ENCODE measurements around the gene USF1. TPM values are rescaled to one million over a fixed set of nuclear protein-coding genes. Genes with fewer than 3 reads are reported as not detected.

USF1 gene
- total and polyA plus RNA-seq, 4 donors, result 19.2 to 43.5 (median 27.2) TPM

DNA sequence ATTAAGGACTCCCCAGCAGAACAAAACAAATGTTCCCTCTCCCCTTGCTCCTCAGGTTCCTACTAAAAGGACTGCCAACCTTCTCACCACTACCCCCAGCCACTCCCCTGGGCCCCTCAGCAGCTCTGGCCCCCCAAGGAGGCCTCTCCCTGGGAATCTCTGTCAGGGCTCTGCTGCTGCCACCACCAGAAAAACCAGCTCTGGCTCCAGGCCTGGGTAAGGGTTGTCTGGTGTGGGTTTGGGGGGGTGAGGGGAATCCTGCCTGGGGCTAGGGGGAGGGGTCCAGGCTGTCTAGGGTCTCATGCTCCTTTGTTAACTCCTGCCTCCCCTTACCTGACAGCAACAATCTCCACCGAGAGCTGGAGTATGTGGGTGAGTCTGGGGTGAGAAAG is 38.8 kb upstream of the USF1 start:
- Histone ChIP-seq H3K27me3 (ENCODE audit: control insufficient read depth in 4 of 4, insufficient read depth in 4 of 4, low read length in 3 of 4) (no peaks in the 10 kb centered on the region), H3K9ac (ENCODE audit: low read depth in 1 of 2, low read length in 2 of 2) (no peak overlapping the region), H3K36me3 (ENCODE audit: control insufficient read depth in 4 of 4, insufficient read depth in 3 of 4, low read depth in 1 of 4, low read length in 3 of 4) (no peaks in the 10 kb centered on the region), H3K9me3 (ENCODE audit: control insufficient read depth in 4 of 4, low read length in 3 of 4) (no peaks in the 10 kb centered on the region), H3K4me1 (ENCODE audit: control insufficient read depth in 4 of 4, insufficient read depth in 4 of 4, low read length in 3 of 4) (peaks cover 0 to 1% (median 0%) of the 10 kb centered on the region in 4 donors), H3K27ac (ENCODE audit: low read depth in 1 of 2, low read length in 2 of 2) (no peak overlapping the region), H3K4me3 (ENCODE audit: low read depth in 1 of 3, low read length in 3 of 3) (no peak overlapping the region)
- TF ChIP-seq, protein P1, sequence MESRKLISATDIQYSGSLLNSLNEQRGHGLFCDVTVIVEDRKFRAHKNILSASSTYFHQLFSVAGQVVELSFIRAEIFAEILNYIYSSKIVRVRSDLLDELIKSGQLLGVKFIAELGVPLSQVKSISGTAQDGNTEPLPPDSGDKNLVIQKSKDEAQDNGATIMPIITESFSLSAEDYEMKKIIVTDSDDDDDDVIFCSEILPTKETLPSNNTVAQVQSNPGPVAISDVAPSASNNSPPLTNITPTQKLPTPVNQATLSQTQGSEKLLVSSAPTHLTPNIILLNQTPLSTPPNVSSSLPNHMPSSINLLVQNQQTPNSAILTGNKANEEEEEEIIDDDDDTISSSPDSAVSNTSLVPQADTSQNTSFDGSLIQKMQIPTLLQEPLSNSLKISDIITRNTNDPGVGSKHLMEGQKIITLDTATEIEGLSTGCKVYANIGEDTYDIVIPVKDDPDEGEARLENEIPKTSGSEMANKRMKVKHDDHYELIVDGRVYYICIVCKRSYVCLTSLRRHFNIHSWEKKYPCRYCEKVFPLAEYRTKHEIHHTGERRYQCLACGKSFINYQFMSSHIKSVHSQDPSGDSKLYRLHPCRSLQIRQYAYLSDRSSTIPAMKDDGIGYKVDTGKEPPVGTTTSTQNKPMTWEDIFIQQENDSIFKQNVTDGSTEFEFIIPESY (IDR thresholded peaks at IDR 0.05), result no peak
- TF ChIP-seq GABPA (IDR thresholded peaks at IDR 0.05 in 1 of 2, conservative IDR thresholded peaks at IDR 0.05 in 1 of 2) (no peak), JUND (IDR thresholded peaks at IDR 0.05) (no peak), NR2F2 (IDR thresholded peaks at IDR 0.05) (no peak), EGR1 (IDR thresholded peaks at IDR 0.05; ENCODE audit: low read depth in 2 of 2) (no peak), HNF4A (conservative IDR thresholded peaks at IDR 0.05) (no peak), RXRA (IDR thresholded peaks at IDR 0.05) (no peak), RAD21 (IDR thresholded peaks at IDR 0.05) (no peak), YY1 (IDR thresholded peaks at IDR 0.05) (no peak), HNF4G (IDR thresholded peaks at IDR 0.05) (no peak), TAF1 (conservative IDR thresholded peaks at IDR 0.05) (no peak), FOXA2 (IDR thresholded peaks at IDR 0.05) (no peak), SP1 (IDR thresholded peaks at IDR 0.05) (no peak), FOXA1 (IDR thresholded peaks at IDR 0.05) (no peak)
- TF ChIP-seq, protein P2, sequence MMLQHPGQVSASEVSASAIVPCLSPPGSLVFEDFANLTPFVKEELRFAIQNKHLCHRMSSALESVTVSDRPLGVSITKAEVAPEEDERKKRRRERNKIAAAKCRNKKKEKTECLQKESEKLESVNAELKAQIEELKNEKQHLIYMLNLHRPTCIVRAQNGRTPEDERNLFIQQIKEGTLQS (IDR thresholded peaks at IDR 0.05), result no peak
- TF ChIP-seq, protein P3, sequence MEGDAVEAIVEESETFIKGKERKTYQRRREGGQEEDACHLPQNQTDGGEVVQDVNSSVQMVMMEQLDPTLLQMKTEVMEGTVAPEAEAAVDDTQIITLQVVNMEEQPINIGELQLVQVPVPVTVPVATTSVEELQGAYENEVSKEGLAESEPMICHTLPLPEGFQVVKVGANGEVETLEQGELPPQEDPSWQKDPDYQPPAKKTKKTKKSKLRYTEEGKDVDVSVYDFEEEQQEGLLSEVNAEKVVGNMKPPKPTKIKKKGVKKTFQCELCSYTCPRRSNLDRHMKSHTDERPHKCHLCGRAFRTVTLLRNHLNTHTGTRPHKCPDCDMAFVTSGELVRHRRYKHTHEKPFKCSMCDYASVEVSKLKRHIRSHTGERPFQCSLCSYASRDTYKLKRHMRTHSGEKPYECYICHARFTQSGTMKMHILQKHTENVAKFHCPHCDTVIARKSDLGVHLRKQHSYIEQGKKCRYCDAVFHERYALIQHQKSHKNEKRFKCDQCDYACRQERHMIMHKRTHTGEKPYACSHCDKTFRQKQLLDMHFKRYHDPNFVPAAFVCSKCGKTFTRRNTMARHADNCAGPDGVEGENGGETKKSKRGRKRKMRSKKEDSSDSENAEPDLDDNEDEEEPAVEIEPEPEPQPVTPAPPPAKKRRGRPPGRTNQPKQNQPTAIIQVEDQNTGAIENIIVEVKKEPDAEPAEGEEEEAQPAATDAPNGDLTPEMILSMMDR (IDR thresholded peaks at IDR 0.05; ENCODE audit: low read depth, low read length, missing input control), result no peak
- TF ChIP-seq, protein P4, sequence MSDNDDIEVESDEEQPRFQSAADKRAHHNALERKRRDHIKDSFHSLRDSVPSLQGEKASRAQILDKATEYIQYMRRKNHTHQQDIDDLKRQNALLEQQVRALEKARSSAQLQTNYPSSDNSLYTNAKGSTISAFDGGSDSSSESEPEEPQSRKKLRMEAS (IDR thresholded peaks at IDR 0.05), result no peak
- DNase-seq (ENCODE audit: low spot score), result no peak
- WGBS, result 100% methylated on average over 1 of the region's 1 CpG

GRCh38 chr1:161083748-161084596 is 38.2 kb upstream of the USF1 start:
- no peak overlapping the region for H3K4me3 ChIP-seq (ENCODE audit: low read depth in 1 of 3, low read length in 3 of 3)
- no peak overlapping the region for H3K27ac ChIP-seq (ENCODE audit: low read depth in 1 of 2, low read length in 2 of 2)
- DNase-seq (ENCODE audit: low spot score), result no peak
- no peaks in the 10 kb centered on the region for H3K9me3 ChIP-seq (ENCODE audit: control insufficient read depth in 4 of 4, low read length in 3 of 4)
- no peaks in the 10 kb centered on the region for H3K4me1 ChIP-seq (ENCODE audit: control insufficient read depth in 4 of 4, insufficient read depth in 4 of 4, low read length in 3 of 4)
- WGBS, result 82% methylated on average over 10 of the region's 10 CpGs
- H3K9ac ChIP-seq (ENCODE audit: low read depth in 1 of 2, low read length in 2 of 2), result no peak overlapping the region
- H3K27me3 ChIP-seq (ENCODE audit: control insufficient read depth in 4 of 4, insufficient read depth in 4 of 4, low read length in 3 of 4), result no peaks in the 10 kb centered on the region
- no peaks in the 10 kb centered on the region for H3K36me3 ChIP-seq (ENCODE audit: control insufficient read depth in 4 of 4, insufficient read depth in 3 of 4, low read depth in 1 of 4, low read length in 3 of 4)
- TF ChIP-seq EGR1 (IDR thresholded peaks at IDR 0.05; ENCODE audit: low read depth in 2 of 2) (no peak), YY1 (IDR thresholded peaks at IDR 0.05) (no peak), FOXA2 (IDR thresholded peaks at IDR 0.05) (no peak), SP1 (IDR thresholded peaks at IDR 0.05) (no peak), NR2F2 (IDR thresholded peaks at IDR 0.05) (no peak), RAD21 (IDR thresholded peaks at IDR 0.05) (no peak), TAF1 (conservative IDR thresholded peaks at IDR 0.05) (no peak), GABPA (IDR thresholded peaks at IDR 0.05 in 1 of 2, conservative IDR thresholded peaks at IDR 0.05 in 1 of 2) (no peak), JUND (IDR thresholded peaks at IDR 0.05) (no peak), HNF4A (conservative IDR thresholded peaks at IDR 0.05) (no peak), HNF4G (IDR thresholded peaks at IDR 0.05) (no peak), RXRA (IDR thresholded peaks at IDR 0.05) (no peak)
- TF ChIP-seq, protein P4 (IDR thresholded peaks at IDR 0.05), result no peak
- TF ChIP-seq, protein P1 (IDR thresholded peaks at IDR 0.05), result no peak
- TF ChIP-seq, protein P2 (IDR thresholded peaks at IDR 0.05), result no peak
- TF ChIP-seq, protein P3 (IDR thresholded peaks at IDR 0.05; ENCODE audit: low read depth, low read length, missing input control), result no peak

Data from liver (tissue), 9 donors.